GM19463 (cell line): Measurements from ENCODE around the gene ZSCAN30.
"Not testable (repeated sequence)": the region's sequence is repeated elsewhere in the genome, so short reads cannot be mapped to it uniquely, and the experiment has no call there.

ENCODE experiments used
- ATAC-seq: cut with Tn5 transposase; IDR thresholded peaks from one replicate; pipeline ENCODE4 v1.9.1; 2021; ENCODE audit warnings: mild to moderate bottlenecking, moderate library complexity; ENCODE audit not compliant: unreplicated experiment

The ZSCAN30 gene

DNA sequence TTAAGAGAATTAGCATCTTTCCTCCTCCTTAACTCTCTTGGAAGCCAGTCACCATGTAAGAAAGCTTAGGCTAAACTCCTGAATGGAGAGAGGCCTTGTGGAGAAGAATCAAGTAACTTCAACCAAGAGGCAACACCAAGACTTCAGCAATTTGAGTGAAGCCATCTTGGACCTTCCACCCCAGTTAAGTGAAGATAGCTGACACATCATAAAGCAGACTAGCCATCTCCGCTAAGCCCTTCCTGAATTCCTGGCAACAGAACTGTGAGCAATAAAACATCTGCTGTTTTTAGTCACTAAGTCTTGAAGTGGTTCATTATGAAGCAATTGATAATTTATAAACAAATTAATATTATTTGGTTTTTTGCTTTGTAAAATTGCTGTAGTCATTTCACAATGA is 50.7 kb downstream of the ZSCAN30 start:
- no peak for ATAC-seq

DNA sequence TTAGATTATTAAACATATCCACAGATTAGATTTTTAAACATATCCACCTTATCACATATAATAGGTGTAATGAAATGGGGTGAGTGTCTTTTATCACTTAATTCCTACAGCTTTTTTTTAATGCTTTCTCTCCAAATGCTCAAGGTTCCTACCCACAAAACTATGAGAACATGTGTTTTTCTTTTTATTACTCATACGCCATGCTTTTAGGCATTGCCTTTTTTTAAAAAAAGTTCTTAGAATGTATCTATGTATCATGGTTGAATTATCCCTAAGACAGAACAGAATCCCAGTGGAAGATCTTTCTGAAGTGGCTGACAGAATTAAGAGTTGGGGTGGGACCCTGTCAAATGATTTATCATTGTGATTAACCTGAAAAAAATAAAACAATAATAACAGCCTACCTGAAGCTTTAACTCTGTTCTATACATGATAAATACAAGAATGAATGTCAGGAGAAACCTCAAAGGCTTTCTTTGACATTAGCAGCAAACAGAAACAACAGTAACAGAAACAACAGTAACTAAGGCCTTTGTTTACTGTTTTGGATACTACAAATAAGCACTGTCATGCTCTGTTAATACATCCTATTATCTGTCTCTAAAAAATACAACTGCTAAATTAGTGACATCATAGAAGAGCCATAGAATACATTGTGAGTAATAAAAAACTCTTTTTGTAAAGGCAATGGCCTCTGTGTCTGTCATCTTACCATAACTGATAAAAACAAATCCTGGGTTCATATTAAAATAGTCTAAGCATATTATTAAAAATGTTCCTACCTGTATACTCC is 53.3 kb downstream of the ZSCAN30 start:
- ATAC-seq: no peak

DNA sequence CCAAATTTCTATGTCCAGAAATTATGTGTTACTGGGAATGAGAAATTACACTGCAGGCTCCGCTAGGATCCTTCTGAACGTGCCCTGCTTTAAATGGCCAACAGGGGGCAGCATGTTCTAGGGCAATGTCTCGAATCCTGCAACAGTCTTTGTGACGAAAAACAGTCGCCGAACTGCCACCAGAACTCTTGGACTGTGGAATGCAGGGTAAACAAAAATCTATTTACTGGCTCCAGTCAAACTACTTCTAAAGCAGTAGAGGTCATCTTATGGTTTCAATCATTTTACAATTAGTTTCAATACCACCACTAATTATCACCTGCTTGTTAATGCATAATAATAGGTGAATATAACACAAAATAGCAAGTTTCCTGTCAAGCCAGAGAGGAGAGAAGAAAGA is 59.0 kb downstream of the ZSCAN30 start:
- peak; percentile 94 for ATAC-seq

DNA sequence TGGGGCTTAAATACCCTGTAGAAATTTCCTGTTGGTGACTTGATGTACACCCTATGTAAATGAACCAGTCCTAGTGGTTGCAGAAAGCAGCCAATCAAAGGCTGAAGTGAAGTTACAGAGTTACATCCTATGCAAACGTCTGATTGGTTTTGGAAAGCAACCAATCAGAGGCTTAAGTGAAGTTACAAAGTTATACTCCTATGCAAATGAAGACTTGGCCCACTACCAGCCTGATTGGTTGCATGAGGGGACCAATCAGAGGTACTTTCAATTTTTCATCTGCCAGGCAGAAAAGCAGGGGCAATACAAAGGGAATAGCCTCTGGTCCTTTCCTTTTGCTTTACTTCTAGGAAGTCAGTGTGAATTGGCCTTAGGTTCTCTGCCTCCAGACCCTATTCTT is 62.8 kb downstream of the ZSCAN30 start:
- no peak for ATAC-seq

DNA sequence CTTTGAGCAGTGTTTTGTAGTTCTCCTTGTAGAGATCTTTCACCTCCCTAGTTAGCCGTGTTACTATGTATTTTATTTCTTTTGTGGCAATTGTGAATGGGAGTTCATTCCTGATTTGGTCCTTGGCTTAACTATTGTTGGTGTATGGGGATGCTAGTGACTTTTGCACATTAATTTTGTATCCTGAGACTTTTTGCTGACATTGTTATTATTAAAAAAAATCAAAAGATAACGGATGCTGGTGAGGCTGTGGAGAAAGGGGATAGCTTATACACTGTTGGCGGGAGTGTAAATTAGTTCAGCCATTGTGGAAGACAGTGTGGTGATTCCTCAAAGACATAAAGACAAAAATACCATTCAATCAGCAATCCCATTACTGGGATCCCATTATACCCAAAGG is 66.2 kb downstream of the ZSCAN30 start:
- no peak for ATAC-seq

DNA sequence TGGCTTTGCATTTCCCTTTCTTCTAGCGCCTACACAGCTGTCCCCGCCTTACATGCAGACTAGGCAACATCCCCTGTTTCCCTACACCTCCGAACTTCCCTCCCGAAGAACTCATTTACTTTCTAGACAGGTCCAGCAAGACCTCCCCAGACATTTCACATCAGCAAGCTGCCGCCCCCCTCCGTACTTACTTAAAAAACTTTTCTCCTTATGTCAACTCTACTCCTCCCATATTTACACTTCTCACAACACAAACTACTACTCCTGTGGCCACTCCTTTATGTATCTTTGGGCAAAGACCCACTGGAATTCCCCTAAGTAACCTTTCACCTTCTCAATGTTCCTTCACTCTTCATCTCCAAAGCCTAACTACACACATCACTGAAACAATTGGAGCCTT is 69.6 kb downstream of the ZSCAN30 start:
- ATAC-seq: no peak

DNA sequence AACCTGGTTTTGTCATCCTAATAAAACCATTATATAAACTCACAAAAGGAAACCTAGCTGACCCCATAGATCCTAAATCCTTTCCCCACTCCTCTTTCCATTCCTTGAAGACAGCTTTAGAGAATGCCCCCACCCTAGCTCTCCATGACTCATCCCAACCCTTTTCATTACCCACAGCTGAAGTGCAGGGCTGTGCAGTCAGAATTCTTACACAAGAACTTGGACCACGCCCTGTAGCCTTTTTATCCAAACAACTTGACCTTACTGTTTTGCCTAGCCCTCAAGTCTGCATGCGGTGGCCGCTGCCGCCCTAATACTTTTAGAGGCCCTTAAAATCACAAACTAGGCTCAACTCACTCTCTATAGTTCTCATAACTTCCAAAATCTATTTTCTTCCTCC is 70.7 kb downstream of the ZSCAN30 start:
- ATAC-seq: not testable (repeated sequence)

DNA sequence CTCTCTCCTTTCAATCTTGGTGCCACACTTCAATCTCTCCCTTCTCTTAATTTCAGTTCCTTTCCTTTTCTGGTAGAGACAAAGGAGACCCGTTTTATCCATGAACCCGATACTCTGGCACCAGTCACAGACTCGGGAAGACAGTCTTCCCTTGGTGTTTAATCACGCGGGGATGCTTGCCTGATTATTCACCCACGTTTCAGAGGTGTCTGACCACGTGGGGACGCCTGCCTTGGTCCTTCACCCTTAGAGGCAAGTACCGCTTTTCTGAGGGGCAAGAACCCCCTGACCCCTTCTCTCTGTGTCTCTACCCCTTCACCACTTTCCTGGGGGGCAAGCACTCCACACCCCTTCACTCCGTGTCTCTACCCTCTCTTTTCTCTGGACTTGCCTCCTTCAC is 73.4 kb downstream of the ZSCAN30 start:
- not testable (repeated sequence) for ATAC-seq

DNA sequence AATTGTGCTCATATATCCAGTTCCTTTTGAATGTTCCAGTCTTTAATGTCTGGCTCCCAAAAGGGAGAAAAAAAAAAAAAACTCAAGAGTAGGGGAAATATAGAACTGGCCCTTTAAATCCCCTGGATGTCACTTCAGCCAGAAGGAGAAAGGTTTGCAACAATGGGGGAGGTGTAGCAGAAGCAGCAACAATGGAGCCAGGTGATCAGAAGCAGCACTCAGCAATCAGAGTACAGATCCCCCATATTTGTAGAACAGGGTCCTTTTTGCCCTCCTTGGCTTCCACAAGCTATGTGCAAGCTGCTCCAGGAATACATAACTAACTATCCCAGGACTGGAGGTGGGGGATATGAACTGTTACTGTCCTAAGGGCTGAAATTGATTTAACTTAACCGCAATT is 75.0 kb downstream of the ZSCAN30 start:
- ATAC-seq: no peak

DNA sequence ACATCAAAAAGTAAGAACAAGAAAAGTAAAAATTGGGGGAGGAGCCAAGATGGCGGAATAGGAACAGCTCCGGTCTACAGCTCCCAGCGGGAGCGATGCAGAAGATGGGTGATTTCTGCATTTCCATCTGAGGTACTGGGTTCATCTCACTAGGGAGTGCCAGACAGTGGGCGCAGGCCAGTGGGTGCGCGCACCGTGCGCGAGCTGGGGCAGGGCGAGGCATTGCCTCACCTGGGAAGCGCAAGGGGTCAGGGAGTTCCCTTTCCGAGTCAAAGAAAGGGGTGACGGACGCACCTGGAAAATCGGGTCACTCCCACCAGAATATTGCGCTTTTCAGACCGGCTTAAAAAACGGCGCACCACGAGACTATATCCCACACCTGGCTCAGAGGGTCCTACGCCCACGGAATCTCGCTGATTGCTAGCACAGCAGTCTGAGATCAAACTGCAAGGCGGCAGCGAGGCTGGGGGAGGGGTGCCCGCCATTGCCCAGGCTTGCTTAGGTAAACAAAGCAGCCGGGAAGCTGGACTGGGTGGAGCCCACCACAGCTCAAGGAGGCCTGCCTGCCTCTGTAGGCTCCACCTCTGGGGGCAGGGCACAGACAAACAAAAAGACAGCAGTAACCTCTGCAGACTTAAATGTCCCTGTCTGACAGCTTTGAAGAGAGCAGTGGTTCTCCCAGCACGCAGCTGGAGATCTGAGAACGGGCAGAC is 84.1 kb downstream of the ZSCAN30 start:
- not testable (repeated sequence) for ATAC-seq

DNA sequence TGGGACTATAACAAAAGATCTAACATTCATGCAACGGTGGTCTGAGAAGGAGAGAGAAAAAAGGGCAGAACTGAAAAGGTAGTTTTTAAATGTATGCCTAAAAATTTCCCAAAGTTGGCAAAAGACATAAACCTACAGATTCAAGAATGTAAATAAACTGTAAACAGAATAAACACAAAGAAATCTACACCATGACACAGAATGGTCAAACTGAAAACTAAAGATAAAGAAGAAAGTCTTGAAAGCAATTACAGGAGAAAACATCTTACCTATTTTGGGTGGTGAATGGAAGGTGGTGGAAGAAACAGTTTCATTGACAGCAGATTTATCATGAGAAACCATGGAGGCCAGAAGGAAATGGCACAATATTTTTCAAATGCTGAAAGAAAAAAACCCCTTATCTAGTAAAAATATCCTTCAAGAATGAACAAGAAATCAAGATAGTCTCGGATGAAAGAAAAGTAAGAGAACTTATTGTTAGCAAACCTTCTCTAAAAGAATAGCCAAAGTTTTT is 84.8 kb downstream of the ZSCAN30 start:
- no peak for ATAC-seq

DNA sequence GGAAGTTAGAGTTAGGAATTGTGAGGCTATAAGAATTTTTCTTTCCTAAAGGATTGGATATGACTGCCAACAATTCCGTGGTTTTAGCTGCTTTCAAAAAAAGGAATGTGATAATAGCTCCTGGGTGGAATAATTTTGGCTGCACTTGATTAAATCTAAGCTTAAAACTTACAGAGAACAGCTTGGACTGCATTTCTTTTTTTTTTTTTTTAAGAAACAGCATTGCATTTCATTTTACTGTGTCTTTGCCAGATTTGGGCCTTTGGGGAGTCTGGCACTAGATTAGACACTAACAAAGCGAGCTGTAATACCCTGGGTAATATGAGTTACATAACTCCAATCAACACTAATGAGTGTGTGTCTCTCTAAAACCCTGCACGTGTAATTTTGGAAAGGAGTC is 87.0 kb downstream of the ZSCAN30 start:
- no peak for ATAC-seq

DNA sequence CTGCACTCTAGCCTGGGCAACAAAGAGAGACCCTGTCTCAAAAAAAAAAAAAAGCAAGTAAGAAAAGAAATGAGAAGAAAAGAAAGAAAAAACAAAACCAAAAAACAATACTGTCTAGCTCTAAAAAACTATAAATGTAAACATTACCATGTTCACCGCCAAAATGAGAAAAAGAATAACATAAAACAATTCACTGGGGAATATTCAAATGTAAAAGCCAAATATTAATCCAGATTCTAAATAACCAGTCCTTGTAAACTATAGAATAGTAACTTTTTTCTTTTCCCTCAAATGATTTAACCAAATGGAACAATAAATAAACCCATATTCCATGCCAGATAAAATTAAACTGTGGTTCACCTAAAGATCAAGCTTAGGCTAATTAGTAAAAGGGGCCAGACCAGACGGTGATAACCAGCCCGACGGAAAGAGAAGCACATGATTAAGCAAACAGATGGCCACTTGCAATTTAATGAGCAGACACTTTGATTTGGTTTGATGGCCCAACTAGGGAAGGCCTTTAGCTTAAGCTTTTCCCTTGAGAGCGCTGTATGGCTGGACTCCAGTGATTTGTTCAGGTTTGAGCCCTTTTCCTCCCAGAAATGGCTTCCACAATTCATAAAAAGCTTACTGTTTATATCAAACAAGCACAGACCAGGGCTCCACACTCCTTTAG is 88.6 kb downstream of the ZSCAN30 start:
- ATAC-seq: no peak
